ENCODE measurements around the gene ANXA5. TPM values are rescaled to one million over a fixed set of nuclear protein-coding genes. Genes with fewer than 3 reads are reported as not detected.

The ANXA5 gene
- polyA plus RNA-seq (2012; ENCODE audit: insufficient read length, low read depth): 276 TPM

DNA sequence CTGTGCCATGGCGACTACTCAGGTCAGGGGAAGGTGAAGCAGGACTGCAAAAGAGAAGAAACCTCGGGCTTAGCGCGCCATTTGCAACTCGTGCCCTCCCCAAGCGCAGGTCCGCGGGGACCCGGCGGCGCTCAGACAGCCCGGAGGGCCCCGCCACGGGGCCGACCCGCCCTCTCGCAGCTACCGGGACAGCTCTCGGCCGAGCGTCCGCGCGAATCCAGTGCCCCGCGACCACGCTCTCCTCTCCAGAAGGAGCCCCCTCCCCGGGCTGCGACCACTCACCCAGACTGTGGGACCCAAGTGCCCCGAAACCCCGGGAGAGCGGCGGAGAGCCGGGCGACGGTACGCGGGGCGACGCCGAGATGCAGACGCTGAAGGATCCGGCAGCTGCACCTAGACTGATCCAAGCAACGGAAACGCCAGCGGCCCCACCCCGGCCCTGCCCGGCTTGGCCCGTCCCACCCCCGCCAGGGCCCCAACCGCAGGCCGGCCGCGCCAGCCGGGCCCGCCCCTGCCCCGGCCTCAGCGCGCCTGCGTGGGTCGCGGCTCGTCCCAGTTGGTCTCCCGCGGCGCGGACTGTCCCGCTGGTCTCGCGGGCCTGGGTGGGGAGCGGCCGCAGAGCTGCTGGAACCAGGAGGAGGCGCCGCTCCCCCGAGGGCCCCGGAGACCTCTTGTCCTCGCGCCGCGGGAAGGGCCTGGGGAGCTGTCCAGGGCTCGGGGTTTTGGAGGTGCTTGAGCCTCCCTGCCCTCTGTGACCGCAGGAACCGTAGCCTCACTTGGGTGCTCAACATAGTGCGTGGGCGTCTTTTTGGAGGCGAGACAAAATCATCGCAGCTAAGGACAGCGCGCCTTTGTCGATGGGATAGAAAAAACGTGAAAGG, at the start of gene ANXA5:
TSS of gene ANXA5 (minus strand) at position 400 of the 881 bp plus-strand sequence. CDS start at position 9, 391 bp downstream.
- TF ChIP-seq POLR2AphosphoS5 (IDR thresholded peaks at IDR 0.05; ENCODE audit: low read depth, low read length) (peak; percentile 78), REST (IDR thresholded peaks at IDR 0.05; ENCODE audit: insufficient read depth in 1 of 2, low read depth in 2 of 2, low read length in 2 of 2) (peak; percentile 73 to 91), SIN3A (IDR thresholded peaks at IDR 0.05; ENCODE audit: borderline replicate concordance, insufficient read depth, low read length) (no peak), FOXP2 (optimal IDR thresholded peaks at IDR 0.05; ENCODE audit: borderline replicate concordance, extremely low read depth, extremely low read length, insufficient read depth) (peak; percentile 34), TAF1 (IDR thresholded peaks at IDR 0.05; ENCODE audit: borderline replicate concordance, insufficient read depth, low read length) (peak; percentile 81; the same call in 1 of the 2 replicates)

- no peak for TF ChIP-seq TAF1 (IDR thresholded peaks at IDR 0.05; ENCODE audit: borderline replicate concordance, insufficient read depth, low read length)
- no peak for TF ChIP-seq POLR2AphosphoS5 (IDR thresholded peaks at IDR 0.05; ENCODE audit: low read depth, low read length)
- TF ChIP-seq REST (IDR thresholded peaks at IDR 0.05; ENCODE audit: insufficient read depth in 1 of 2, low read depth in 2 of 2, low read length in 2 of 2): no peak
- TF ChIP-seq SIN3A (IDR thresholded peaks at IDR 0.05; ENCODE audit: borderline replicate concordance, insufficient read depth, low read length): no peak
Observed at GRCh38 chr4:121742794-121743193, 46.0 kb upstream of the ANXA5 start.

- TF ChIP-seq SIN3A (IDR thresholded peaks at IDR 0.05; ENCODE audit: borderline replicate concordance, insufficient read depth, low read length) (no peak), POLR2AphosphoS5 (IDR thresholded peaks at IDR 0.05; ENCODE audit: low read depth, low read length) (no peak), FOXP2 (optimal IDR thresholded peaks at IDR 0.05; ENCODE audit: borderline replicate concordance, extremely low read depth, extremely low read length, insufficient read depth) (no peak), TAF1 (IDR thresholded peaks at IDR 0.05; ENCODE audit: borderline replicate concordance, insufficient read depth, low read length) (no peak), REST (IDR thresholded peaks at IDR 0.05; ENCODE audit: insufficient read depth in 1 of 2, low read depth in 2 of 2, low read length in 2 of 2) (no peak)
Observed at GRCh38 chr4:121741751-121742150, 45.0 kb upstream of the ANXA5 start.

GRCh38 chr4:121740796-121741409, 44.1 kb upstream of the ANXA5 start:
- TF ChIP-seq SIN3A (IDR thresholded peaks at IDR 0.05; ENCODE audit: borderline replicate concordance, insufficient read depth, low read length) (no peak), POLR2AphosphoS5 (IDR thresholded peaks at IDR 0.05; ENCODE audit: low read depth, low read length) (no peak), TAF1 (IDR thresholded peaks at IDR 0.05; ENCODE audit: borderline replicate concordance, insufficient read depth, low read length) (no peak), FOXP2 (optimal IDR thresholded peaks at IDR 0.05; ENCODE audit: borderline replicate concordance, extremely low read depth, extremely low read length, insufficient read depth) (no peak), REST (IDR thresholded peaks at IDR 0.05; ENCODE audit: insufficient read depth in 1 of 2, low read depth in 2 of 2, low read length in 2 of 2) (no peak)
